ENCODE data around the gene PARP11.

PARP11 gene

DNA sequence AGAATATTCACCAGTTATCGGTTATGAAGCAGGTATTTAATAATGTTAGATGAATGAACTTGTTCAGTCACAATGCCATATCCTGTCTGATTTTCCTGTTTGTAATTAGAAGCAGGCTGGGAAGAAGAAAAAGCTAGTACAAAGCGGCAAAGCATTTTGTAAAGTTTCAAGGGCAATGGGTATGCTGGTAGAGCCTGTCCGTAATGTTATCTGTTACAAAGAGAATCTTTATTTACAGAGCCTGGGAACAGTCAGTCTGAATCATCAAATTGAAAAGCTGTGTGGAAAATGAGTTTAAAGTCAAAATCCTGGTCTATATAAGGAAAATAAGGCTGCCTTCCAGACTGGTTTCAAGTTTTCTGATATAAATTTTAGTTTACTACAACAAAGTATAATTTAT lies 40.5 kb downstream of the PARP11 start:
- Histone ChIP-seq H3K9ac (ENCODE audit: low read depth, low read length, poor library complexity, severe bottlenecking) (no peak overlapping the region), H3K4me3 (ENCODE audit: low read length, poor library complexity, severe bottlenecking) (no peak overlapping the region), H3K9me2 (replicated peaks; ENCODE audit: low read depth, low read length) (no peaks in the 10 kb centered on the region), H4K20me1 (ENCODE audit: insufficient read depth, low read length, poor library complexity, severe bottlenecking) (no peaks in the 10 kb centered on the region), H3K79me2 (ENCODE audit: insufficient read depth, low read length) (0 out of 2 replicates have a peak, but pooled peaks cover 13% of the 10 kb centered on the region), H3K27me3 (ENCODE audit: insufficient read depth, low read length, poor library complexity, severe bottlenecking) (no peaks in the 10 kb centered on the region), H3K36me3 (ENCODE audit: insufficient read depth, low read length) (peaks cover 5% of the 10 kb centered on the region; the same call in 1 of the 2 replicates), H3K4me1 (ENCODE audit: insufficient read depth, low read length, poor library complexity, severe bottlenecking) (peaks cover 4% of the 10 kb centered on the region), H3K4me2 (ENCODE audit: low read depth, low read length, poor library complexity, severe bottlenecking) (no peak overlapping the region), H3K9me3 (ENCODE audit: insufficient read depth, low read depth, low read length) (no peaks in the 10 kb centered on the region), H2AFZ (ENCODE audit: low read length) (no peak overlapping the region), H3F3A (ENCODE audit: low read depth) (no peaks in the 10 kb centered on the region)
- TF ChIP-seq, protein P1, sequence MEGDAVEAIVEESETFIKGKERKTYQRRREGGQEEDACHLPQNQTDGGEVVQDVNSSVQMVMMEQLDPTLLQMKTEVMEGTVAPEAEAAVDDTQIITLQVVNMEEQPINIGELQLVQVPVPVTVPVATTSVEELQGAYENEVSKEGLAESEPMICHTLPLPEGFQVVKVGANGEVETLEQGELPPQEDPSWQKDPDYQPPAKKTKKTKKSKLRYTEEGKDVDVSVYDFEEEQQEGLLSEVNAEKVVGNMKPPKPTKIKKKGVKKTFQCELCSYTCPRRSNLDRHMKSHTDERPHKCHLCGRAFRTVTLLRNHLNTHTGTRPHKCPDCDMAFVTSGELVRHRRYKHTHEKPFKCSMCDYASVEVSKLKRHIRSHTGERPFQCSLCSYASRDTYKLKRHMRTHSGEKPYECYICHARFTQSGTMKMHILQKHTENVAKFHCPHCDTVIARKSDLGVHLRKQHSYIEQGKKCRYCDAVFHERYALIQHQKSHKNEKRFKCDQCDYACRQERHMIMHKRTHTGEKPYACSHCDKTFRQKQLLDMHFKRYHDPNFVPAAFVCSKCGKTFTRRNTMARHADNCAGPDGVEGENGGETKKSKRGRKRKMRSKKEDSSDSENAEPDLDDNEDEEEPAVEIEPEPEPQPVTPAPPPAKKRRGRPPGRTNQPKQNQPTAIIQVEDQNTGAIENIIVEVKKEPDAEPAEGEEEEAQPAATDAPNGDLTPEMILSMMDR (conservative IDR thresholded peaks at IDR 0.05; ENCODE audit: low read length), result no peak
- no peak for TF ChIP-seq EZH2phosphoT487 (IDR thresholded peaks at IDR 0.05; ENCODE audit: borderline replicate concordance)

DNA sequence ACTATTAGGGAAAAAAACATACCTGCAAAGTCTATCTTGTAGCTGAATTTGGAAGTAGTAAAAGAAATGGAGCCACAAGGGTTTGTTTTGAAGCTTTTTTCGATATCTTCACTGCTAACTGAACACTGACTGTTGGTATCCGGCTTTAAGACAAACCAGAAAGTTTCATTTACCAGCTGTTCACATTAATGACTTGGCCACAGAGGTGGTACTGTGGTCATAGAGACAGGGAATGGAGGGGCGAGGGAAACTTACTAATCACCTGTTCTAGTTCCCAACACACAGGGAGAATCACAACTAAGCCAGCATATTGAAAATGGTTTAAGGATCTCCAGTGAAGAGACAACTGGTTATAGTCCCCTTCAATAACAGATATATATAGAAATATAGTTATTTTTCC lies 44.3 kb downstream of the PARP11 start:
- TF ChIP-seq, protein P1 (conservative IDR thresholded peaks at IDR 0.05; ENCODE audit: low read length), result no peak
- TF ChIP-seq EZH2phosphoT487 (IDR thresholded peaks at IDR 0.05; ENCODE audit: borderline replicate concordance), result no peak
- Histone ChIP-seq H3K79me2 (ENCODE audit: insufficient read depth, low read length) (no peaks in the 10 kb centered on the region), H4K20me1 (ENCODE audit: insufficient read depth, low read length, poor library complexity, severe bottlenecking) (no peaks in the 10 kb centered on the region), H3K36me3 (ENCODE audit: insufficient read depth, low read length) (peaks cover 22% of the 10 kb centered on the region; the same call in 1 of the 2 replicates), H3K9ac (ENCODE audit: low read depth, low read length, poor library complexity, severe bottlenecking) (no peak overlapping the region), H2AFZ (ENCODE audit: low read length) (no peak overlapping the region), H3K4me2 (ENCODE audit: low read depth, low read length, poor library complexity, severe bottlenecking) (no peak overlapping the region), H3K27me3 (ENCODE audit: insufficient read depth, low read length, poor library complexity, severe bottlenecking) (no peaks in the 10 kb centered on the region), H3K9me3 (ENCODE audit: insufficient read depth, low read depth, low read length) (no peaks in the 10 kb centered on the region), H3K4me1 (ENCODE audit: insufficient read depth, low read length, poor library complexity, severe bottlenecking) (peaks cover 4% of the 10 kb centered on the region), H3K4me3 (ENCODE audit: low read length, poor library complexity, severe bottlenecking) (no peak overlapping the region), H3K9me2 (replicated peaks; ENCODE audit: low read depth, low read length) (no peaks in the 10 kb centered on the region), H3F3A (ENCODE audit: low read depth) (no peaks in the 10 kb centered on the region)

DNA sequence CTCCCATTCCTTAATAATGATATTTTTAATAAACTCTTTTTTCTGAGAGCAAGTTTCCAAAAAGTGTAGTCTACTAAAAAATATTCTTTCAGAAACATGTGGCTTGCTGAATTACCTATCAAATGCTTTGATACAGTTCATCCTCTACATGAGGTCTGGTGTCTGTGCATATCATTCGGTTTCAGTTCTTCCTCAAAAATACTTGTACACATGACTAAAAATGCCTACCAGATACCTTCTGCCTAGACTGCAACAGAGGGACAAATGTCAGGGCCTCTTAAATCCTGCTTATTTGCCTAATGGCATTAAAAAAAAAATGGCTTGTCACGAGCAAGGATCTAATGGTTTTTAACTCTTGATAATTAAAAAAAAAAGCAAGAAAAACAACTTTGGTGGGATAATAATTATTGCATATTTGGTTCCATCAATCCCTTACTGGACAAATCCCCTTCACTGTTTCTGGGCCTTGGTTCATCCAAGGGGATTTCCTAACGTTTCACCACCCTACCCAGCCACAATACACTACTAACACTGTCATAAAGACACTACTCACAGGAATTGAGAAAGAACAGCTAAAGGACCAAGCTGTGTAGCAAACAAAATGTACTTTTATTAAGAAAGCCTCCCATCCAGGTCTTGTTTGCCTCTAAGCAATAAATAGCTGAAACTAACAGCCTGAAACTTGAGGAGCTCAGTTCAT lies 45.7 kb downstream of the PARP11 start:
- H3K9ac ChIP-seq (ENCODE audit: low read depth, low read length, poor library complexity, severe bottlenecking), result no peak overlapping the region
- no peaks in the 10 kb centered on the region for H3K4me1 ChIP-seq (ENCODE audit: insufficient read depth, low read length, poor library complexity, severe bottlenecking)

More for the DNA sequence above, 45.7 kb downstream of the PARP11 start:
- H3K4me2 ChIP-seq (ENCODE audit: low read depth, low read length, poor library complexity, severe bottlenecking), result no peak overlapping the region
- H3K9me2 ChIP-seq (replicated peaks; ENCODE audit: low read depth, low read length), result no peaks in the 10 kb centered on the region
- no peaks in the 10 kb centered on the region for H4K20me1 ChIP-seq (ENCODE audit: insufficient read depth, low read length, poor library complexity, severe bottlenecking)
- no peak for TF ChIP-seq EZH2phosphoT487 (IDR thresholded peaks at IDR 0.05; ENCODE audit: borderline replicate concordance)
- TF ChIP-seq, protein P1 (conservative IDR thresholded peaks at IDR 0.05; ENCODE audit: low read length), result no peak
- H3F3A ChIP-seq (ENCODE audit: low read depth), result no peaks in the 10 kb centered on the region
- peaks cover 22% of the 10 kb centered on the region; the same call in 1 of the 2 replicates for H3K36me3 ChIP-seq (ENCODE audit: insufficient read depth, low read length)
- H3K4me3 ChIP-seq (ENCODE audit: low read length, poor library complexity, severe bottlenecking), result no peak overlapping the region
- H3K27me3 ChIP-seq (ENCODE audit: insufficient read depth, low read length, poor library complexity, severe bottlenecking), result no peaks in the 10 kb centered on the region
- H3K9me3 ChIP-seq (ENCODE audit: insufficient read depth, low read depth, low read length), result no peaks in the 10 kb centered on the region
- no peak overlapping the region for H2AFZ ChIP-seq (ENCODE audit: low read length)
- H3K79me2 ChIP-seq (ENCODE audit: insufficient read depth, low read length), result no peaks in the 10 kb centered on the region
